PC-3 (cell line): ENCODE results near the gene POLR2M.

Experiments used
- CTCF ChIP-seq: fragments of 300-600 bp; sonication (generic); conservative IDR thresholded peaks from 2 replicates; pipeline ENCODE4 v1.5.1; 2017; ENCODE audit warnings: antibody characterized with exemption, low read depth, mild to moderate bottlenecking, low read length
- EZH2 ChIP-seq: fragments of 300-600 bp; sonication (generic); IDR thresholded peaks from one replicate; pipeline ENCODE4 v1.6.1; 2017; ENCODE audit warnings: antibody characterized with exemption, mild to moderate bottlenecking, low read length; ENCODE audit not compliant: unreplicated experiment
- EZH2phosphoT487 ChIP-seq: fragments of 300-600 bp; sonication (generic); IDR thresholded peaks from 2 replicates; pipeline ENCODE4 v1.6.1; 2018; ENCODE audit warnings: mild to moderate bottlenecking, antibody characterized with exemption, low read length, borderline replicate concordance

GRCh38 chr15:57752840-57753239 lies 46.3 kb downstream of the POLR2M start:
- TF ChIP-seq CTCF, result no peak
- TF ChIP-seq EZH2phosphoT487, result no peak
- no peak for TF ChIP-seq EZH2
